ENCODE results near the gene EWSR1.
"Not testable (repeated sequence)": the region's sequence is repeated elsewhere in the genome, so short reads cannot be mapped to it uniquely, and the experiment has no call there.

The EWSR1 gene, protein sequence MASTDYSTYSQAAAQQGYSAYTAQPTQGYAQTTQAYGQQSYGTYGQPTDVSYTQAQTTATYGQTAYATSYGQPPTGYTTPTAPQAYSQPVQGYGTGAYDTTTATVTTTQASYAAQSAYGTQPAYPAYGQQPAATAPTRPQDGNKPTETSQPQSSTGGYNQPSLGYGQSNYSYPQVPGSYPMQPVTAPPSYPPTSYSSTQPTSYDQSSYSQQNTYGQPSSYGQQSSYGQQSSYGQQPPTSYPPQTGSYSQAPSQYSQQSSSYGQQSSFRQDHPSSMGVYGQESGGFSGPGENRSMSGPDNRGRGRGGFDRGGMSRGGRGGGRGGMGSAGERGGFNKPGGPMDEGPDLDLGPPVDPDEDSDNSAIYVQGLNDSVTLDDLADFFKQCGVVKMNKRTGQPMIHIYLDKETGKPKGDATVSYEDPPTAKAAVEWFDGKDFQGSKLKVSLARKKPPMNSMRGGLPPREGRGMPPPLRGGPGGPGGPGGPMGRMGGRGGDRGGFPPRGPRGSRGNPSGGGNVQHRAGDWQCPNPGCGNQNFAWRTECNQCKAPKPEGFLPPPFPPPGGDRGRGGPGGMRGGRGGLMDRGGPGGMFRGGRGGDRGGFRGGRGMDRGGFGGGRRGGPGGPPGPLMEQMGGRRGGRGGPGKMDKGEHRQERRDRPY

DNA sequence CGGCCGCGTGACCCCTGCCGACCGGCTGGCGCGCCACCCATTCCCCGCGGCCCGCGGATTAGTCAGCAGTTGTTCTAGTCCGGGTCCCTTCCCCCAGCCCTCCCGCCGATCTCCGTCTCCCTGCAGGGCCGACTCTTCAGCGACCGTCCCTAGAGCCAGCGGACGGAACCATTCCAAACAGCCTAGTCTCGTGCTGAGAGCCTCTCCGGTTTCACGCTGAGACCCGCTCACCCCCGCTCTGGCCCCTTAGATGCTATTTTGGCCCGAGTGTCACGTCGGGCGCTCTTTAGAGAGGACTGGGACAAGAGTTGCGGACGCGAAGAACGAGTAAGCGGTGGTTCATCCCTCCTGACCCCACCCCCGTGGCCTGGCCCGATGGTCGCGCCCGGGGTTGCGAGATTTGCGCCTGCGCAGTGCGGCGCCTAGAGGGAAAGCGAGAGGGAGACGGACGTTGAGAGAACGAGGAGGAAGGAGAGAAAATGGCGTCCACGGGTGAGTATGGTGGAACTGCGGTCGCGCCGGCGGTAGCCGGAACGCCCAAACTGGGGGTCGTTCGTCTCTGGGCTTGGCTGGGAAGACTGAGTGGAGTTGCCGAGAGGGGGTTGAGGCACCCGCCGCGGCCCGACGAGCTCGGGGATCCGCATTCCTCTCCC, at the start of gene EWSR1, which contains the start of gene RHBDD3:
Gene EWSR1, plus strand, starts transcription at position 411 of the 653 bp plus-strand sequence. Its CDS starts 69 bp downstream, at position 480.
Gene RHBDD3, minus strand, starts transcription at position 124 of the 653 bp plus-strand sequence. CDS start 2,355 bp downstream, outside the sequence.
- DNase-seq, result peak; percentile 90

DNA sequence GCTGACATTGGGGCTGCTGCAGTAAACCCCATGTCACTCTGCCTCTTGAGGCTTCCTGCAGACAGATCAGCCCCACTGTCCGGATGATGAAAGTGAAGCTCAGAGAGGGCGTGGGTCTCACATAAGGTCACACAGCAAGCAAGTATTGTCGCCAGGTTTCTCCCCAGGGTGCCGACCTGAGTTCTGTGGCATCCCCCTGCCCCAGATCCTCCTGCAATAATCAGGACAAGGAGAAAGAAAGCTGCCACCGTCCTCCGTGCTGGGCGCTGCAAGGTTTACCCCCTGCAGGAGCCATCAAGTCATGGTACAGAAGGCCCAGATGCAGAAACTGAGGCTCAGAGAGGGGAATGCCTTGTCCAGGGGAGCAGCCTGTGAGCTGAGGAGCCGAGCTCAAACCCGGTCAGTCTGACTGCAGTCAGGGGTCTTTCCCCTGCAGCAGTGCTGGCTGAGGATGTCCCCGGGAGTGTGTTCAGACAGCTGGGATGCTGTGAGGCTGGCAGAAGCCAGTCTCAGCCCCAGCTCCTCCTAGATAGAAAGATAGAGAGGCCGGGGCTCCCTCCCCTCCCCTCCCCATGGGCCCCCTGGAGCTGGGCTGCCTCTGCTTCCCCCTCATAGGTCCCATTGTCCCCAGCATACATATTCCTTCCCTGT, 49.2 kb upstream of the EWSR1 start:
- DNase-seq, result no peak

DNA sequence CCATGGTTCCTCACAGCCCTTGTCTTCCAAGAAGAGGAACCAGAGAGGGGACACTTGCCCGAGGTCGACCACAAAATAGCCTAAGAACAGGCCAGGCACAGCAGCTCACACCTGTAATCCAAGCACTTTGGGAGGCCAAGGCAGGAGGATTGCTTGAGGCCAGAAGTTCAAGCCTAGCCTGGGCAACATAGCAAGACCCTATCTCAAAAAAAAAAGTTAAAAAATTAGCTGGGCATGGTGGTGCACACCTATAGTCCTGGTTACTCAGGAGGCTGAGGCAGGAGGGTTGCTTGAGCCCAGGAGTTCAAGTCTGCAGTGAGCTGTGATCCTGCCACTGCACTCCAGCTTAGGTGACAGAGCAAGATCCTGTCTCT, 48.7 kb upstream of the EWSR1 start:
- not testable (repeated sequence) for DNase-seq

DNA sequence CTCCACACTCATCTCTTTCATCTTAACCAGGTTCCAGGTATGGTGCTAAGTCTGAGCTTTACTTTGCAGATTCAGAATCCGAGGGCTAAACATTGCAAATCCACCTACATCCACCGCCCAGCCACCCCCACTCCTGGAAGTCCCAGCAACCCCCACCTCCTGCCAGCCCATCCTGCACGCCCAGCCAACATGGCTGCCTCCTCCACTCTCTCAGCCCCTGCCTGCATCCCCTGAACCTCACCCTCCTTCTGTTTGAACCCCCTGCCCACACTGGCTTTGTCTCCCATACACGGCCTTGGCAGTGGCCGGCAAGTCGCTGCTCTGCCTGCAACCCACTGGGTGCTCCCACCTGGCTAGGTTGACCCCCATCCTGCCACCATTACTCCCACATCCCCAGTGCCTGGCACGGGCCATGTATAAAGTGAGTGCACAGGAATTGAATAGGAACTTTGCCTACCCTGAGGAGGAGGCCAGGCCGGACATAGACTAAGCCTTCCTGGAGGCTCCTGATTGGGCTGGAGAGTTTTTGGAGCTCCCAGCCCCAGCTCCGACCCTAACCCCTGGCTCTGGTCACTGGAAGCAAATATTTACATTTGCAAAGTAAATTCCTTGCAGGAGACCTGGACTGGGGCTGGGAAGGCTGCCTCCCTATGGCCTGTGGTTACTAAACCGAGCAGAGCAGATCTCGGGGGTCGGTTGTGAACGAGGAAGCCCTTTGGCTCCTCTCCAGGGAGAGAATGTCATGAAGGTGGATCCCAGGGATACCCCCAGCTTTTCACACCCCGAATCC, 48.0 kb upstream of the EWSR1 start:
- DNase-seq, result no peak

DNA sequence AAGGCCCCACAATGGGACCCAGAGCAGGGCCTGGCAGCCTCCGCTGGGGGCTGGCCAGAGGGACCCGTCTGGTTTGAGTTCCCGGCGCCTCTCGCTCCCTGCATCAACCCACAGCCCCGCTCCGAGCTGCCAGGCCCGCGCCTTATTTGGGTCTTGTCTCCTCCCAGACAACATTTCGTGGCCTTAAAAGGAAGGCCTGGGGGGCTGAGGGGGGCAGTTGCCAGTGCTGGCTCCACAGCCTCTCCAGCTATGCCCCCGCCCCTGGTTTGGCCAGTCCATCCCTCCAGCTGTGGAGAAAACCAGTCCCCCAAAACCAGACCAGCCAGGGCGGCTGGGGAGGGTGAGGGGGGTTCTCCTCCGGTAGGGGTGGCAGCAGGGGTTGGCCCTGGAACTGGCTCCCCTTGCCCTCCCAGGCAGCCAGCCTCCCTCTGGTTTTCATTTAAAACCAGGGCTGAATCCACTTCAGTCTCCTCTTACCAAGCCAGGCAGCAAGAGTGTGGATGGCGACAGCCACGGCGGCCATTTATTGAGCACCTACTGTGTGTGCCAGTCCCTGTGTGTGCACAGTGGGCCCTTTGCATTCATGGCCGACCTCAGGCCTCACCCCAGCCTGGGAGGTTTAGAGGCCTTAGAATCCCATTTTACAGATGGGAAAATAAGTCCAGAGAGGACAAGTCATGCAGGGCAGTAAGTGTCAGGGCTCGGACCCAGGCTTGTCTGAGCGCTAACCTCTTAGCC, 43.8 kb upstream of the EWSR1 start:
- DNase-seq, result no peak

DNA sequence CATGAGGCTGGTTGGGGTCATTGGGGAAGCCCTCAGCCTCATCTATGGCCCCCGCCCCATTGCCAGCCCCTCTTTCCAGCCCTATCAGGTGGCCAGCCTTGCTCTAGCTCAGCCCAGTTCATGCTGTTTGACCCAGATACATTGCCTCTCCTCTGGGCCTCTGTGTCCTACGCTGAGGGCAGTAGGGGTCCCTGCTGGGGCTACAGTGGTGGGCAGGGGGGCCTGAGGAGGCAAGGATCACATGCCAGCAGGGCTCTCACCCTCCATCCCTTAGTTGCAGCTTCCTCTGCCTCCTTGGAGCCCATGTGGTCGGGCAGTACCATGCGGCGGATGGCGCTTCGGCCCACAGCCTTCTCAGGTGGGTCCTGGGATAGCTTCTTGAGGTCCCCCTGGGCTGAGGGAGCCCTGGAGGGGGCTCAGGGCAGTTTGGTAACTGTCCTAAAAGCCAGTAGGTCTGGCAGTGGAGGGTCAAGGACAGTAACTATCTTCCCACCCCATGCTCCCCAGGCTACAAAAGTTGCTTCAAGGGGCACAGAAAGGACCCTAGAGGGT, 43.1 kb upstream of the EWSR1 start:
- no peak for DNase-seq

DNA sequence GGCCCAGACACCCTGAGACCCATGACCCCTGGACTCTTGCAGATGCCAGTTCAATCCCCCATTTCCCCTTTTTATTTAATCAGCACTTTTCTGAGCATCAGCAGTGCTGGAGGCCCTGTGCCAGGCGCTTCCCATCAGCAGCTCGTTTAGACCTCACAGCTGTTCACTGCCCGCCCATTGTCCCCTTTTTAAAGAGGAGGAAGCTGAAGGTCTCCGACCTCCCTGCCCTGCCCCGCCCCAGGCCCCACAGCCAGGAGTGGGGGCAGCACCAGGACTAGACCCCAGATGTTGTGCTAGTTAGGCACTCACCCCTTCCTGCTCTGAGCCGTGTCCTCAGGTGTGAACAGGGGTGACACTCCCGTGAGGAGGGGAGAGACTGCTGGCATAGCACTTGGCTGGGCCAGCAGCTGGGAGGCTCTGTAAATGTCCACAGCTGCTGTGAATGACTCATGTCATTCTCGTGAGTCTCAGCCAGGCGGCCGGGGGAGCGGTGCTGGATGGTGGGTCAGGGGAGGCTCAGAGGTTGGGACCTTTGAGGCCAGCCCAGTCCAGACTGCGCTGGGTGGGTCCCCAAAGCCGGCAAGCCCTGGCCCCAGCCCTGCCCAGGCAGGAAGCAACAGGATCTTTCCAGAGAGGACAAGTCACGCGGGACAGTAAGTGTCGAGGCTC, 42.5 kb upstream of the EWSR1 start:
- peak; percentile 27 for DNase-seq

DNA sequence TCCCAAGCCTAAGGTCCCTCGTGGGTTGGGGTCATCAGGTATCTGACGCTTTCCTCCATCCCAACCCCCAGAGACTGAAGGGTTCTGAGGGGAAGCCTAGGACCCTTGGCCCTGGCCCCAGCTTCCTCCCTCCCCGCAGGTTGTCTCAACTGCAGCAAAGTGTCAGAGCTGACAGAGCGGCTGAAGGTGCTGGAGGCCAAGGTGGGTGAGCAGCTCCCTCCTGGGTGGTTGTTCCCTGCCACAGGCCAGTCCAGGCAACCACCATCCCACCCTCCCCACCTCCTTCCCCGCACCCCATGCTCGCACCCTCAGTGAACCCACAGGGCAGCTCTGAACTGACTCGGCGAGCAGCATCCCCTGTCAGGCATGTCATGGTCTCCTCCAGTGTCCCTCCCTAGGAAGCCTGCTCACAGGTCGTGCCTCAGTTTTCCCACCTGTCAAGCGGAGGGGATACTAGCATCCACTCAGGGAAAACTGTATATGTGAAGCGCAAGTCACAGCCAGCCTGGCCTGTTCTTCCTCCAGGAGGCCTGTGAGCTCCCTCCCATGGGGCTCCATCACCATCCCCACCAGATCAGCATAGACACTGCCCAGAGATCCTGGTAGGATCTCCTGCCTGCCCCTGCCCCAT, 41.6 kb upstream of the EWSR1 start:
- DNase-seq, result no peak

DNA sequence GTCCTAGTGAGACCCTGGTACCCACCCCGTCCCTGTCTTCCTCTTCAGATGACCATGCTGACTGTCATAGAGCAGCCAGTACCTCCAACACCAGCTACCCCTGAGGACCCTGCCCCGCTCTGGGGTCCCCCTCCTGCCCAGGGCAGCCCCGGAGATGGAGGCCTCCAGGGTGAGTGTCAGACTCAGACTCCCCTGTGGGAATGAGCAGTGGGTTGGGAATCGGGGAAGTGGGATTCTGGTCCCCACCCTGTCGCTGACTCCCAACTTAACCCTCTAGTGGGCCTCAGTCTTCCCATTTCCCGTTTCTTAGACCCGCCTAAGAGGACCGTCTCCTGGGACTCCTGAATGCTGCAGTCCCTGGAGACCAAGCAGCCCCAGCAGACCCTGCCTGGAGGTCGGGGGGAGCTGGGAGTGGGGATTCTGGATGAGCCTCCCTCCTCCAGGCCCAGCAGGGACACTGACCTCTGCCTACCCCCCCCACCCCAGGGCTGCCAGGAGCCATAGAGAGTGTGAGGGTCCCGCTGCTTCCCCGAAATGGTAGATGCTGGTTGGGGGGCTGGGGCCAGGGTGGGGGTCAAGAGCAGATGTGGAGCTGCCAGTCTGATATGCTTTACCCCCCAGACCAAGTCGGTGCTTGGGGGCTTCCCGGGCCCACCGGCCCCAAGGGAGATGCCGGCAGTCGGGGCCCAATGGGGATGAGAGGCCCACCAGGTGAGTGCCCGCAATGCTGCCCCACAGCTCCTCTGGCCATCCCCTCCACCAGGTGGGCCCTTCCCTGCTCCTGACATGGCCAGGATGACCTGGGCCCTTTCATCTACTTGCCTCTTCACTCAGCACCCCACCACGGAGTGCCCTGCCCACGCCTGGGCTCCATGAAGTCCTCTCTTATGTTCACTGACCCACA, 36.8 kb upstream of the EWSR1 start:
- DNase-seq, result no peak

DNA sequence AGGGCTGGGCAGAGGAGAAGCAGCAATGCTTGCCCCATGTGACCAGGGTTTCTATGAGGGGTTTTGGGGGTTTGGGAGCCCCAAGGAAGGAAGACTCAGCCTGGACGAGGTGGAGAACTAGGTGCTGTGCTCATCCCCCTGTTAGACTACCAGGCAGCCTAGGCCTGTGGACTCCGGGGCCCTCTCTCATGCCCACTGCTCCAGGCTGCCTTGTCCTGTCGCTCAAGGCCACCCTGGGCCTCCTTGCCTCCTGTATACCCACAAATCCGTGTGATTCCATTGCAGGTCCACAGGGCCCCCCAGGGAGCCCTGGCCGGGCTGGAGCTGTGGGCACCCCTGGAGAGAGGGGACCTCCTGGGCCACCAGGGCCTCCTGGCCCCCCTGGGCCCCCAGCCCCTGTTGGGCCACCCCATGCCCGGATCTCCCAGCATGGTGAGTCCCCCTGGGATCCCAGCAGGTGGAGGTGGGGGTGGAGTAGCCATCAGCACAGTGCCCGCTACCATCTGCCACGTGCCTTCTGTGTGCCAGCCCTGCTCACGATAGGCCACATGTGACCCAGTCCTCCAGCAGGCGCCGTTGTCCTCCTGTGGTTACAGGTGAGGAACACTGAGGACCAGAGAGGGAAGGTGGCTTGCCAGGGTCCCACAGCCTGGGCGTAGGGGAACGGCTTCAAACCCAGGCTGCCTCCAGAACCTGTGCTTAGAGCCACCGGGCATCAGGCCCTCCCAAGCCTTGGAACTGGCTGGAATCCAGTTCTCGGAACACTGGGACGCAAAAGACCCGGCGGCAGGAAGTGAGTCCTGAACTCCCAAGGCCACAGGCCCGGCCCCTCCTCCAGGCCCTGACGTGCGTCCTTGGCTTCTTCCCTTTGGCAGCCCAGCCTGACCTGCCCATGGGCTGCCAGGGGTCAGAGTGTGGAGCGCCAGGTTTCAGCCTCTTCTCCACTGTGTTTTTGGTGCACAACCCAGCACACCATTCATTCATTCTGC, 35.8 kb upstream of the EWSR1 start:
- no peak for DNase-seq

DNA sequence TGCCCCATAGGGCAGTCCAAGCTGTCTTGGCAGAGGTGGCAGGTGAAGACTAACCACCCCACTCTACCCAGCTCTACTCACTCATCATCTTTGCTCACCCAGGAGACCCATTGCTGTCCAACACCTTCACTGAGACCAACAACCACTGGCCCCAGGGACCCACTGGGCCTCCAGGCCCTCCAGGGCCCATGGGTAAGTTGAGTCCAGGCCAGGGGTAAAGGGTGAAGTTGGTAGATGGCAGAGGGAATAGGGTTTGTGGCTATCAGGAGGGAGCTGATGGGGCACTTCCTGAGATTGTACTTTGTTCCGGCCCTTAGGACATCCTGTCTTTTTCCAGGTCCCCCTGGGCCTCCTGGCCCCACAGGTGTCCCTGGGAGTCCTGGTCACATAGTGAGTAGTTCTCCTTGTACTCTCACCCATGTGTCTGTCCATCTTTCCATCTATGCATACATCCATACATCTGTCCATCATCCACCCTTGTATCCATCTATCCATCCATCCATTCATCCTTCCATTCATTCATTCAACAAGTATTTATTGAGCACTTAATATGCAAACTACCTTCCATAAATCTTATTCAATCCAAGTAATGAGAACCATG, 34.7 kb upstream of the EWSR1 start:
- no peak for DNase-seq

DNA sequence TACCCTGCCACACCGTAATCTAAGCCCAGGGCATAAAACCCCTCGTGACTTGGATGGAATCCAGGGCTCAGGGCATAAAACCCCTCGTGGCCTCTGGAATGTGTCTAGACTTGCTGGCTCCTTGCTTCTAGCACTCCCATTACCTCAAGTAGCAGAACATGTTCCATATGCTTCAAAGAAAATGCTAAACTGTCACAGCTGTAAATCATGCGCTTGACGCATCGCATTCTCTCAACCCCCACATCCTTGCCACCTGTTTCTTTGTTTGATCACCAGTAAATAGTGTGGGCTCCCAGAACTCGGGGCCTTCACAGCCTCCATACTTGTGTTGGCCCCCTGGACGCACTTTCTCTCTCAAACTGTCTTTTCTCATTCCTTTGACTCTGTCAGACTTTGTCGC, 27.6 kb upstream of the EWSR1 start:
- not testable (repeated sequence) for DNase-seq

DNA sequence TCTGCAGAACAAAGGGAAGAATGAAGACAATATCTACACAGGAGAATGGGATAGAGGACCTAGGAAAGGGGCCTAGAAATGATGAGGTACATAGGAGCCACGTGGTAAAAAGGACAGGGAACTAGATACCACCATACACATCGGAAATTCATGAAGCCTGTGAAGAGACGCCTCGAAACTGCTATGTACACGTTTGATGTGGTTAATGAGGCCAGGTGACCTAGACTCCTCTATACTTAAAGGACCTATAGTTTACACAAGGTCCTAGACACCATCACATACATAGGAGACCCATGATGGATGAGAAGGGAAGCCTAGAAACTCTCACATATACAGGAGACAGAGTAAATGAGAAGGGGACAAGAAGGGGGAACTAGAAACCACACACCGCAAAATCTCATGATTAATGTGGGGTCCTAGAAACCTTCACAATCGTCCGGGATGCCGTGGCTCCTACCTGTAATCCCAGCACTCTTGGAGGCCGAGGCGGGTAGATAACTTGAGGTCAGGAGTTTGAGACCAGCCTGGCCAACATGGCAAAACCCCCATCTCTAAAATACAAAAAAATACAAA, 24.1 kb upstream of the EWSR1 start:
- no peak for DNase-seq

DNA sequence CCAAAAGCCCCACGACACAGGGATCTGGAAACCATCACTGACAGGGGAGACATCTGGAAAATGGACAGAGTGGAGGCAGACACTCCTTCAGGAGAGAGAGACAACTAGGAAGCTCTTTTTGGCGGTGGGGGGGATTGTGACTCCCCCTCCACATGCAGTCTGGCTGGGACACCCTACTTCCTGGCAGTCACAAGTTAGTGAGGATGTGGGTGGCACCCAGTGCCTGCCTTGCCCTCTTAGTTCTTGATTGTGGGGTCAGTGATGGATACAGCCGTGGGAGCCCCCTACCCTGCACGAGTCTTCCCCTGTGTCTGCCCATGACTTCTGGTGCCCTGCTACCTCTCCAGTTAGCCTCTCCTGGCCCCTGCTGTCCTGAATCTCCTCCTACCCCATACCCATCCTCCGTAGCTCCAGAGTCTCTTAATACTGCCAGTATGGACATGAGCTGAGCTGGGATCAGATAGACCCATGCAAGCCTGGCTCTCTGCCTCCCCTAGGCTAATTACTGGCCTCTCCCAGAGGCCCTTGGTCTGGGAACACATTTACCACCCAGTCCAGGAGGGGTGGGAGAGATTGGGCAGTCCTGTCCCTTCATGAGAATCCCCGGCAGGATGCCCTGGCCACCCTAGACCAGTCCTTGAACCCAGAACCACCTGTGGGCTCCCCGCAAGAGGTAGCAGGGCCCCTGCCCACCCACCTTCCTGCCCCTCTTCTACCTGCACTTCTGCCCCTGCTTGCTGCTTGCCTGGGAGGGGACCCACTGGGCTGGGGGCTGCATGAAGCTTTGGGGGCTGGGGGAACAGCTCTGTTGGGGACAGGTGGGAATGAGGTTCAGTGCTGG, 23.1 kb upstream of the EWSR1 start:
- DNase-seq, result no peak

DNA sequence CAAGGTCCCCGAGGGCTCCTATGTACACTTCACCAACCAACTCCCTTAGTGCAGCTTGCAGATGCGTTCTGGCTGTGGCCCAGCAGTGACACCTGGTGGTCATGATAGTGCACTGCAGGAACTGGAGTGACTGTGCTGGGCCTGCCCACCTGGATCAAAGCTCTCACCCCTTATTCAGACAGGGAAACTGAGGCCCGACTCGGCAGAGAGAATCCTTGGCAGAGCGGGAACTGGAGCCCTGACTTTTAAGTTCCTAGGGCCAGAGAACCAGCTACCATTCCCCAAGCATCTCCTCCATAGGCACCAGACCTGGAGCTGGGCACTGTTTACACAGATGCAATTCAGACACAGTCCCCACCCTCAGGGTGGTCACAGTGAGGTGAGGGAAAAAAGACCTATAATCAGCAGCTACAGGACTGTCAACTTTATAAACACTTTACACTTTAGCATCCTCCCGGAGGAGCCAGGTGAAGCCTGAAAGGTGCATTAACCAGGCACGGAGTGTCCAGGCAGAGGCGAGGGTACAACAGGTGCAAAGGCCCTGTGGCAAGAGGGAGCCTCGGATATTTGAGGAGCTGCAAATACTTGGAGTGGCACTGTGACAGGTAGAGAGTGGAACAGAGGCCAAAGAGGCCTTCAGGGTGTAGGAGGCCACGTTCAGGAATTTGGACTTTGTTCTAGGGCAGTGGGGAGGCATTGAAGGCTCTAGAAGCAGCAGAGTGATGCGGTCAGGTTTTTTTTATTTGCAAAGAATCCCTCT, 22.3 kb upstream of the EWSR1 start:
- DNase-seq, result peak; percentile 17
